ENCODE data around the gene MSI2.

The MSI2 gene

DNA sequence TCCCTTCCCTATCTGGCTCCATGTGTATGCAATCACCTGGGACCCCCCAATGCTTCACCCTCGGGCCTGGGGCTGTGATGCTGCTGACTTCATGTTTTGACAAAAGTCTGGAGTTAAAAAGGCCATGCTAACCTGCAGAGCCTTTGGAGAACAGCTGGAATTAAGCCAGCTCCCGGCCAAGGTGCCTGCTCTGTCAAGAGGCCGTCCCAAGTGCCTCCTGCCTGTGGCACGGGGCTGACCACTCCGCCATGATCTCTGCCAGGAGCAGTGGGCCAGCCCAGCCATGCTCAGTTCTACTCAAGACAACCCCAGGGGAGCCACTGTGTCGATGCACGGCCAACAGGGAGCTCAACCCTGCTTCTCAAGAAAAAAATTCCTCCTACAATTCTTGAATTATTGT, 395.1 kb downstream of the MSI2 start (continued):
- TF ChIP-seq, protein P1, sequence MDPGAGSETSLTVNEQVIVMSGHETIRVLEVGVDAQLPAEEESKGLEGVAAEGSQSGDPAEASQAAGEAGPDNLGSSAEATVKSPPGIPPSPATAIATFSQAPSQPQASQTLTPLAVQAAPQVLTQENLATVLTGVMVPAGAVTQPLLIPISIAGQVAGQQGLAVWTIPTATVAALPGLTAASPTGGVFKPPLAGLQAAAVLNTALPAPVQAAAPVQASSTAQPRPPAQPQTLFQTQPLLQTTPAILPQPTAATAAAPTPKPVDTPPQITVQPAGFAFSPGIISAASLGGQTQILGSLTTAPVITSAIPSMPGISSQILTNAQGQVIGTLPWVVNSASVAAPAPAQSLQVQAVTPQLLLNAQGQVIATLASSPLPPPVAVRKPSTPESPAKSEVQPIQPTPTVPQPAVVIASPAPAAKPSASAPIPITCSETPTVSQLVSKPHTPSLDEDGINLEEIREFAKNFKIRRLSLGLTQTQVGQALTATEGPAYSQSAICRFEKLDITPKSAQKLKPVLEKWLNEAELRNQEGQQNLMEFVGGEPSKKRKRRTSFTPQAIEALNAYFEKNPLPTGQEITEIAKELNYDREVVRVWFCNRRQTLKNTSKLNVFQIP (CRISPR knock-in tag; IDR thresholded peaks at IDR 0.05; ENCODE audit: borderline replicate concordance, low read depth), result no peak
- TF ChIP-seq ZFP30 (CRISPR knock-in tag; IDR thresholded peaks at IDR 0.05) (no peak), ISL1 (CRISPR knock-in tag; IDR thresholded peaks at IDR 0.05) (no peak), ZNF8 (CRISPR knock-in tag; IDR thresholded peaks at IDR 0.05) (no peak)

GRCh38 chr17:57651996-57652395, 395.7 kb downstream of the MSI2 start:
- TF ChIP-seq ZNF8 (CRISPR knock-in tag; IDR thresholded peaks at IDR 0.05), result no peak

GRCh38 chr17:57652811-57653210, 396.5 kb downstream of the MSI2 start:
- TF ChIP-seq ZNF70 (CRISPR knock-in tag; IDR thresholded peaks at IDR 0.05), result no peak
- no peak for TF ChIP-seq CSDC2 (CRISPR knock-in tag; IDR thresholded peaks at IDR 0.05)
- no peak for TF ChIP-seq BACH2 (CRISPR knock-in tag; IDR thresholded peaks at IDR 0.05; ENCODE audit: borderline replicate concordance)
- no peak for TF ChIP-seq ZFP30 (CRISPR knock-in tag; IDR thresholded peaks at IDR 0.05)
- TF ChIP-seq, protein P1 (CRISPR knock-in tag; IDR thresholded peaks at IDR 0.05; ENCODE audit: borderline replicate concordance, low read depth), result no peak
- TF ChIP-seq ARNTL (CRISPR knock-in tag; IDR thresholded peaks at IDR 0.05; ENCODE audit: borderline replicate concordance, low read depth), result no peak
- TF ChIP-seq GLIS3 (CRISPR knock-in tag; IDR thresholded peaks at IDR 0.05), result no peak
- no peak for TF ChIP-seq SNAI2 (CRISPR knock-in tag; IDR thresholded peaks at IDR 0.05)
- TF ChIP-seq ISL1 (CRISPR knock-in tag; IDR thresholded peaks at IDR 0.05), result no peak
- TF ChIP-seq TOX (CRISPR knock-in tag; IDR thresholded peaks at IDR 0.05; ENCODE audit: borderline replicate concordance), result no peak
- TF ChIP-seq, protein P2, sequence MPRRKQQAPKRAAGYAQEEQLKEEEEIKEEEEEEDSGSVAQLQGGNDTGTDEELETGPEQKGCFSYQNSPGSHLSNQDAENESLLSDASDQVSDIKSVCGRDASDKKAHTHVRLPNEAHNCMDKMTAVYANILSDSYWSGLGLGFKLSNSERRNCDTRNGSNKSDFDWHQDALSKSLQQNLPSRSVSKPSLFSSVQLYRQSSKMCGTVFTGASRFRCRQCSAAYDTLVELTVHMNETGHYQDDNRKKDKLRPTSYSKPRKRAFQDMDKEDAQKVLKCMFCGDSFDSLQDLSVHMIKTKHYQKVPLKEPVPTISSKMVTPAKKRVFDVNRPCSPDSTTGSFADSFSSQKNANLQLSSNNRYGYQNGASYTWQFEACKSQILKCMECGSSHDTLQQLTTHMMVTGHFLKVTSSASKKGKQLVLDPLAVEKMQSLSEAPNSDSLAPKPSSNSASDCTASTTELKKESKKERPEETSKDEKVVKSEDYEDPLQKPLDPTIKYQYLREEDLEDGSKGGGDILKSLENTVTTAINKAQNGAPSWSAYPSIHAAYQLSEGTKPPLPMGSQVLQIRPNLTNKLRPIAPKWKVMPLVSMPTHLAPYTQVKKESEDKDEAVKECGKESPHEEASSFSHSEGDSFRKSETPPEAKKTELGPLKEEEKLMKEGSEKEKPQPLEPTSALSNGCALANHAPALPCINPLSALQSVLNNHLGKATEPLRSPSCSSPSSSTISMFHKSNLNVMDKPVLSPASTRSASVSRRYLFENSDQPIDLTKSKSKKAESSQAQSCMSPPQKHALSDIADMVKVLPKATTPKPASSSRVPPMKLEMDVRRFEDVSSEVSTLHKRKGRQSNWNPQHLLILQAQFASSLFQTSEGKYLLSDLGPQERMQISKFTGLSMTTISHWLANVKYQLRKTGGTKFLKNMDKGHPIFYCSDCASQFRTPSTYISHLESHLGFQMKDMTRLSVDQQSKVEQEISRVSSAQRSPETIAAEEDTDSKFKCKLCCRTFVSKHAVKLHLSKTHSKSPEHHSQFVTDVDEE (CRISPR knock-in tag; IDR thresholded peaks at IDR 0.05), result no peak
- no peak for TF ChIP-seq TCF4 (CRISPR knock-in tag; IDR thresholded peaks at IDR 0.05; ENCODE audit: borderline replicate concordance)
- no peak for TF ChIP-seq ZNF8 (CRISPR knock-in tag; IDR thresholded peaks at IDR 0.05)
- TF ChIP-seq RARB (CRISPR knock-in tag; IDR thresholded peaks at IDR 0.05), result no peak
- TF ChIP-seq PPARA (CRISPR knock-in tag; IDR thresholded peaks at IDR 0.05; ENCODE audit: borderline replicate concordance), result no peak
- TF ChIP-seq ZFP3 (CRISPR knock-in tag; IDR thresholded peaks at IDR 0.05), result no peak
- TF ChIP-seq, protein P3, sequence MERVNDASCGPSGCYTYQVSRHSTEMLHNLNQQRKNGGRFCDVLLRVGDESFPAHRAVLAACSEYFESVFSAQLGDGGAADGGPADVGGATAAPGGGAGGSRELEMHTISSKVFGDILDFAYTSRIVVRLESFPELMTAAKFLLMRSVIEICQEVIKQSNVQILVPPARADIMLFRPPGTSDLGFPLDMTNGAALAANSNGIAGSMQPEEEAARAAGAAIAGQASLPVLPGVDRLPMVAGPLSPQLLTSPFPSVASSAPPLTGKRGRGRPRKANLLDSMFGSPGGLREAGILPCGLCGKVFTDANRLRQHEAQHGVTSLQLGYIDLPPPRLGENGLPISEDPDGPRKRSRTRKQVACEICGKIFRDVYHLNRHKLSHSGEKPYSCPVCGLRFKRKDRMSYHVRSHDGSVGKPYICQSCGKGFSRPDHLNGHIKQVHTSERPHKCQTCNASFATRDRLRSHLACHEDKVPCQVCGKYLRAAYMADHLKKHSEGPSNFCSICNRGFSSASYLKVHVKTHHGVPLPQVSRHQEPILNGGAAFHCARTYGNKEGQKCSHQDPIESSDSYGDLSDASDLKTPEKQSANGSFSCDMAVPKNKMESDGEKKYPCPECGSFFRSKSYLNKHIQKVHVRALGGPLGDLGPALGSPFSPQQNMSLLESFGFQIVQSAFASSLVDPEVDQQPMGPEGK (CRISPR knock-in tag; IDR thresholded peaks at IDR 0.05; ENCODE audit: borderline replicate concordance), result no peak
- no peak for TF ChIP-seq ZC3H10 (CRISPR knock-in tag; IDR thresholded peaks at IDR 0.05)
- TF ChIP-seq ESRRG (CRISPR knock-in tag; IDR thresholded peaks at IDR 0.05), result no peak
- no peak for TF ChIP-seq OSR1 (CRISPR knock-in tag; IDR thresholded peaks at IDR 0.05)
- ATAC-seq, result no peak

More at GRCh38 chr17:57651996-57652395, 395.7 kb downstream of the MSI2 start:
- ATAC-seq, result no peak

DNA sequence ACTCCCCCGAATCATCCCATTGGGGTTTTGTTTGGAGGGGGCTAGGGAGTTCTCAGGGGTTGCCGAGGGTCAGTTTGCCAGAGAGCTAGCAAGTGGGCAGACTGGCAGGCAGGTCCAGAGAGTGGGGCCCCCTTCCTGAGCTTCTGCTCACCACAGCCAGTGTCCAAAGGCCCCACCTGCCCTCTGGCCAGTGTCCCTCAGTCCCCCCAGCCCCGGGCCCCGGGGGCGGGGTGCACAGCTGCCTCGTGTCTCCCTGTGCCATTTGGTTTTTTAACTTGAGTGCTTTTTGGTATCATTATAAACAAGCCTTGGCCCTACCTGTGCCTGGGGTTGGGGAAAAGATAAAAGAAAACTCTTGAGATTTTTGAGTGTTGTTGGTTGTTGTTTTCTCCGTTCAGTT, 397.0 kb downstream of the MSI2 start:
- no peak for ATAC-seq
- TF ChIP-seq ARNTL (CRISPR knock-in tag; IDR thresholded peaks at IDR 0.05; ENCODE audit: borderline replicate concordance, low read depth) (no peak), PPARA (CRISPR knock-in tag; IDR thresholded peaks at IDR 0.05; ENCODE audit: borderline replicate concordance) (no peak), CSRNP3 (CRISPR knock-in tag; IDR thresholded peaks at IDR 0.05) (no peak), ZNF8 (CRISPR knock-in tag; IDR thresholded peaks at IDR 0.05) (no peak), BACH2 (CRISPR knock-in tag; IDR thresholded peaks at IDR 0.05; ENCODE audit: borderline replicate concordance) (no peak), ZFP30 (CRISPR knock-in tag; IDR thresholded peaks at IDR 0.05) (no peak), GLIS3 (CRISPR knock-in tag; IDR thresholded peaks at IDR 0.05) (no peak), ZNF70 (CRISPR knock-in tag; IDR thresholded peaks at IDR 0.05) (no peak), RARB (CRISPR knock-in tag; IDR thresholded peaks at IDR 0.05) (no peak), SNAI2 (CRISPR knock-in tag; IDR thresholded peaks at IDR 0.05) (no peak), ZC3H10 (CRISPR knock-in tag; IDR thresholded peaks at IDR 0.05) (no peak), ZFP3 (CRISPR knock-in tag; IDR thresholded peaks at IDR 0.05) (no peak)
- TF ChIP-seq, protein P1 (CRISPR knock-in tag; IDR thresholded peaks at IDR 0.05; ENCODE audit: borderline replicate concordance, low read depth), result no peak
- TF ChIP-seq, protein P4, sequence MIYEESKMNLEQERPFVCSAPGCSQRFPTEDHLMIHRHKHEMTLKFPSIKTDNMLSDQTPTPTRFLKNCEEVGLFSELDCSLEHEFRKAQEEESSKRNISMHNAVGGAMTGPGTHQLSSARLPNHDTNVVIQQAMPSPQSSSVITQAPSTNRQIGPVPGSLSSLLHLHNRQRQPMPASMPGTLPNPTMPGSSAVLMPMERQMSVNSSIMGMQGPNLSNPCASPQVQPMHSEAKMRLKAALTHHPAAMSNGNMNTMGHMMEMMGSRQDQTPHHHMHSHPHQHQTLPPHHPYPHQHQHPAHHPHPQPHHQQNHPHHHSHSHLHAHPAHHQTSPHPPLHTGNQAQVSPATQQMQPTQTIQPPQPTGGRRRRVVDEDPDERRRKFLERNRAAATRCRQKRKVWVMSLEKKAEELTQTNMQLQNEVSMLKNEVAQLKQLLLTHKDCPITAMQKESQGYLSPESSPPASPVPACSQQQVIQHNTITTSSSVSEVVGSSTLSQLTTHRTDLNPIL (CRISPR knock-in tag; IDR thresholded peaks at IDR 0.05; ENCODE audit: low read depth), result no peak
